Pancreas (tissue), 10 donors: Measurements from ENCODE around the gene ZNF280B. TPM values are rescaled to one million over a fixed set of nuclear protein-coding genes. Genes with fewer than 3 reads are reported as not detected.

Experiments used
- ATAC-seq, 4 donors: fragments of 200-7000 bp; cut with Tn5 transposase; one replicate each; pipeline versions ENCODE4 v1.8.0 to v1.9.1; 2020; ENCODE audit warnings: mild to moderate bottlenecking in 4 of 4, moderate library complexity in 4 of 4
- DNase-seq, 6 donors: peaks; one replicate each; pipeline ENCODE4 v3.0.0-alpha.2; 2020
- FAIRE-seq: peaks from 2 replicates; lab custom pipeline; 2012; peaks lifted over from hg19 to GRCh38; lab: Jason Lieb, UNC
- H3K27ac ChIP-seq, 4 donors: fragments of 200-600 bp; sonication (generic); 1 replicate in 3 of 4; 2 replicates in 1 of 4; pipeline versions ENCODE4 v1.5.0 to v1.8.0; 2020
- H3K27me3 ChIP-seq, 4 donors: fragments of 200-600 bp; one replicate each; pipeline ENCODE4 v1.8.0; 2021
- H3K36me3 ChIP-seq, 3 donors: fragments of 200-600 bp; sonication (generic) in 1 of 3; one replicate each; pipeline versions ENCODE4 v1.5.0 to v1.8.0; 2020 to 2021
- H3K4me1 ChIP-seq, 3 donors: fragments of 200-600 bp; one replicate each; pipeline ENCODE4 v1.8.0; 2021
- H3K4me3 ChIP-seq, 4 donors: fragments of 200-600 bp; sonication (generic) in 2 of 4; one replicate each; pipeline versions ENCODE4 v1.5.0 to v1.8.0; 2020 to 2021
- H3K9me3 ChIP-seq, 4 donors: fragments of 200-600 bp; one replicate each; pipeline ENCODE4 v1.8.0; 2021
- CTCF ChIP-seq, 4 donors: fragments of 200-600 bp; sonication (generic) in 3 of 4; IDR thresholded peaks; one replicate each; pipeline versions ENCODE4 v1.5.0 to v1.8.0; 2021; ENCODE audit warnings: antibody characterized with exemption in 4 of 4
- WGBS, 2 donors: extraction: QIAGEN DNeasy Blood & Tissue Kit; methylation state at CpG; one replicate each; pipeline ENCODE4 v1.1.7; 2013; 5-methylcytosine and 5-hydroxymethylcytosine counted together
- intact Hi-C, 3 donors: fragments of 100-400 bp; cut with DNase I; formaldehyde crosslinking; loops; one replicate each; pipeline versions ENCODE4 v1.11.1 to v1.14.2; 2022
- polyA plus RNA-seq, 2 donors: library from polyadenylated mRNA; stranded (reverse); fragments of 200-250 nt; gene quantifications; one replicate each; pipeline ENCODE4 v1.2.3, GENCODE V29; 2013
- total RNA-seq, 6 donors: library from RNA; stranded (reverse); fragmentation: NEBNext Ultra II Directional in 4 of 6; extraction: Animal tissue kit (Norgen Biotek cat#: 25700) in 4 of 6; gene quantifications; one replicate each; pipeline versions ENCODE4 v1.2.1 to v1.2.4, GENCODE V29; 2021 to 2023
- donor health status: healthy with polysubstance abuse.
- donor health status: DM: no; HTN: no; CAD: no; lungs with moderate emphysema.
- donor health status: DM: no; HTN: no; CAD: no.
- donor health status: control.
- donor health status: control.
- donor health status: Bipolar disorder and iron deficiency.
- donor health status: DM: yes; HTN: yes; CAD: no.
- donor health status: DM: no; HTN: no; CAD: no.
- donor health status: DM: no; HTN: no; CAD: no.
- donor health status: DM: yes; HTN: yes; CAD: no.

The ZNF280B gene
- total and polyA plus RNA-seq, 8 donors = 0.38 to 1.3 (median 0.89) TPM

- DNase-seq (no peak), ATAC-seq (peak in 1 of 4 donors; percentile 50), FAIRE-seq (no peak)
- TF ChIP-seq CTCF (IDR thresholded peaks at IDR 0.05) = no peak
- no peak overlapping the region for H3K4me3 ChIP-seq
- H3K4me1 ChIP-seq = no peaks in the 10 kb centered on the region
- H3K36me3 ChIP-seq = no peaks in the 10 kb centered on the region
- intact Hi-C loops = no loop called here
- WGBS, 2 donors = 51% methylated on average over 5 of the region's 5 CpGs
- no peaks in the 10 kb centered on the region for H3K27me3 ChIP-seq
- H3K9me3 ChIP-seq = no peaks in the 10 kb centered on the region
- H3K27ac ChIP-seq = no peak overlapping the region
These were observed 37.9 kb upstream of the ZNF280B start for GRCh38 chr22:22546490-22546889.

GRCh38 chr22:22545084-22545483, 36.5 kb upstream of the ZNF280B start:
- no peak for FAIRE-seq
- Histone ChIP-seq H3K4me1 (no peaks in the 10 kb centered on the region), H3K27ac (no peak overlapping the region), H3K27me3 (no peaks in the 10 kb centered on the region), H3K36me3 (no peaks in the 10 kb centered on the region), H3K9me3 (no peaks in the 10 kb centered on the region), H3K4me3 (no peak overlapping the region)
- 73 to 81% methylated on average over 2 of the region's 2 CpGs for WGBS, 2 donors
- DNase-seq = no peak
- intact Hi-C loops = no loop called here
- TF ChIP-seq CTCF (IDR thresholded peaks at IDR 0.05) = no peak
- no peak for ATAC-seq

GRCh38 chr22:22538226-22538989, 29.9 kb upstream of the ZNF280B start:
- Histone ChIP-seq H3K4me3 (no peak overlapping the region), H3K27ac (no peak overlapping the region), H3K27me3 (no peaks in the 10 kb centered on the region), H3K36me3 (no peaks in the 10 kb centered on the region), H3K9me3 (no peaks in the 10 kb centered on the region), H3K4me1 (no peaks in the 10 kb centered on the region)
- intact Hi-C loops = no loop called here
- FAIRE-seq (no peak), DNase-seq (no peak), ATAC-seq (no peak)
- TF ChIP-seq CTCF (IDR thresholded peaks at IDR 0.05) = no peak
- WGBS, 2 donors = 73 to 79% methylated on average over 7 of the region's 7 CpGs

- no peak for TF ChIP-seq CTCF (IDR thresholded peaks at IDR 0.05)
- intact Hi-C loops = no loop called here
- no peaks in the 10 kb centered on the region for H3K27me3 ChIP-seq
- H3K36me3 ChIP-seq = no peaks in the 10 kb centered on the region
- H3K4me1 ChIP-seq = no peaks in the 10 kb centered on the region
- no peak for ATAC-seq
- FAIRE-seq = no peak
- no peak overlapping the region for H3K27ac ChIP-seq
- H3K4me3 ChIP-seq = no peak overlapping the region
- WGBS, 2 donors = 33 to 39% methylated on average over 1 of the region's 1 CpG
- H3K9me3 ChIP-seq = no peaks in the 10 kb centered on the region
- DNase-seq = no peak
These were observed 28.4 kb upstream of the ZNF280B start for GRCh38 chr22:22536916-22537315.

- ATAC-seq (no peak), DNase-seq (no peak), FAIRE-seq (no peak)
- intact Hi-C loops = no loop called here
- H3K27me3 ChIP-seq = no peaks in the 10 kb centered on the region
- no peak overlapping the region for H3K4me3 ChIP-seq
- WGBS, 2 donors = 56 to 64% methylated on average over 6 of the region's 6 CpGs
- H3K9me3 ChIP-seq = no peaks in the 10 kb centered on the region
- TF ChIP-seq CTCF (IDR thresholded peaks at IDR 0.05) = no peak
- H3K4me1 ChIP-seq = no peaks in the 10 kb centered on the region
- no peak overlapping the region for H3K27ac ChIP-seq
- no peaks in the 10 kb centered on the region for H3K36me3 ChIP-seq
These were observed 28.0 kb upstream of the ZNF280B start for GRCh38 chr22:22536515-22536914.
